ENCODE measurements around the gene TSPAN5.
"Not testable (repeated sequence)": the region's sequence is repeated elsewhere in the genome, so short reads cannot be mapped to it uniquely, and the experiment has no call there.

The TSPAN5 gene

GRCh38 chr4:98482847-98483806 lies 175.3 kb downstream of the TSPAN5 start:
- DNase-seq = no peak

GRCh38 chr4:98482503-98482846 lies 175.9 kb downstream of the TSPAN5 start:
- DNase-seq = no peak

DNA sequence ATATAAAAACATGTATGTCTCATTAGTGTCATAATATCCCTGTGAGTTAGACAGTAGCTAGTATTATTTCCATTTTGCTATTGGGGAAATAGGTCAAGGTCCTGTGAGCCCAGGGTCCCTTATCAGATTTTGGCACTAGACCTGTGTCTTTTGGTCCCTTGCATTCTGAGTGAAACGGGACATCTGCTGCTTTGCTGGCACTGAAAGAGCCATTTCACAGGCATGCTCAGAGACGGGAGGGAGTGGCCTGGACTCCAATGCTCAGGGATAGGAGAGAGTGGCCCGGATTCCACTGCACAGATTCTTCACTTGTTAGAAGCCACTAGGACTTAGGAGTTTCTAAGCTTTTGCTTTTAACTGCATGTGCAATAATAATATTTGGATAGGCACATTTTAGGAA lies 177.2 kb downstream of the TSPAN5 start:
- DNase-seq = no peak

DNA sequence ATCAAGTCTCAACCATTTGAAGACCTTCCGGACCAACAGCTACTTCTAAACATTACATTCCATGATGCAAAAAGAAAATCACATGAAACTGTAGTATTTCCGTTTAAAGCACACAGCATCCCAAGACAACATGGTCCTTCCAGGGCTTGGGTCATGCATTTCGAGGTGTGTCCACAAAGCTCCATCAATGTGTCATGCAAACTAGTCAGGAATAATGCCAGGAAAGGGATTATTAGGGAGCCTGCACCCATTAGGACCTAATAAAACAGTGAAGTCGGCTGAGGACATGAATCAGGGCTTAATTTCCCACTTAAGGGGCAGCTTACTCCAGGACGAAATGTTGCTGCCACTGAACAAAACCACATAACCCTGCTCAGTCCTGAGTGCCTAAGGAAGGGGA lies 177.9 kb downstream of the TSPAN5 start:
- no peak for DNase-seq

GRCh38 chr4:98479590-98479989 lies 178.8 kb downstream of the TSPAN5 start:
- not testable (repeated sequence) for DNase-seq

DNA sequence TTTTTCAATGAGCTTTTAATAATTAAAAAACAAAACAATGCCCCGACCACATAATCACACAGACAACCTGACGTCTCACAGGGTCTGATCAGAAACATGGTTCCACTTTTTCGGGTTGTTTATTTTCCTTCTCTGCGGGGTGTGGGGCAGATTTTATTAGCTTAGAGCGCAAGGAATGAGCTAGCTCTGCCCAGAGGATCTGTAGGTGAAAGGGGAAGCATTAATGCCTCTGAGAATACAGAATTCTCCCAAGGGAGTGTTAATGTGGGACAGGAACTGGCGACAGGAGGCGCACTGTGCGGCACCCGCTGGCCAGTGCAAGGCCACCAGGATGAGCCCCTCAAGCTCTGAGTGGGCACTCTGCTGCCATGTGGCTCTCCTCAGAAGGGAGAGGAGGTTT lies 181.5 kb downstream of the TSPAN5 start:
- DNase-seq = no peak

GRCh38 chr4:98474408-98474844 lies 184.0 kb downstream of the TSPAN5 start:
- no peak for DNase-seq

GRCh38 chr4:98473046-98473445 lies 185.4 kb downstream of the TSPAN5 start:
- DNase-seq = no peak

DNA sequence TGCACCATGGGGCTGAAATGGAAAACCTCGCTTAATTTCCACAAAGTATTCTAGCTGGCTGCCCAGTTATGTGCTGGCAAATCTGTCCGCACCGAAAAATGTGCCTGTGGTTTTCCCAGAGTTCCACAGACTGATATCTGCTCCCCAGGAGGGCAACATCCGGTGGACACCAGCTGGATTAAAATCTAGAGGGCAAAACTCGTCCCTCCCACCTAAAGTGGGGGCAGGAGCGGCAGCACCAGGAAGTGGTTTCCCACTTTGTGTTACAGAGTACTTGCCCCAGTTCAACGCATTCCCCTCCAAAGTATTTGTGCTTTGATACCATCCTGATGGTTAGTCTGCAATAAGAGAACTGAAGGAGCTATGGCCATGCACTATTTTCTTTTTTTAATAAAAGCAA lies 187.6 kb downstream of the TSPAN5 start:
- no peak for DNase-seq

DNA sequence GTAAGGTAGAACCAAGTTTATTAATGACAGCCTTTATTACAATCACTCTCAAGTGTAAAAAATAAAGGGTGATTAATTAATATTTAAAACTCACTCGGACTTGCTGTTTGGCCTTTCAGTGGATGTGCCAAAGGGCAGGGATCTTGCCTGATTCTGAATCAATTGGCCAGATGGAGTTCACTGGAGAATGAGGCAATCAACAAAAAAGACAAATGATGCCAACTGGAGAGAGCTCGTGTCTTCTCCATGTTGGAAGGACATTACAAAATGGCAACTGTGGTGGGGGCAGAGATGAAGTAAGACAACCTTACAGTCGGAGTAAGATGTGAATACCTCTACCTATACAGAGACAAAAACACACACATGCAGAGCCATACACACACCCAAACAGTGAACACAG lies 188.0 kb downstream of the TSPAN5 start:
- DNase-seq = no peak

GRCh38 chr4:98469771-98470170 lies 188.6 kb downstream of the TSPAN5 start:
- DNase-seq = no peak

DNA sequence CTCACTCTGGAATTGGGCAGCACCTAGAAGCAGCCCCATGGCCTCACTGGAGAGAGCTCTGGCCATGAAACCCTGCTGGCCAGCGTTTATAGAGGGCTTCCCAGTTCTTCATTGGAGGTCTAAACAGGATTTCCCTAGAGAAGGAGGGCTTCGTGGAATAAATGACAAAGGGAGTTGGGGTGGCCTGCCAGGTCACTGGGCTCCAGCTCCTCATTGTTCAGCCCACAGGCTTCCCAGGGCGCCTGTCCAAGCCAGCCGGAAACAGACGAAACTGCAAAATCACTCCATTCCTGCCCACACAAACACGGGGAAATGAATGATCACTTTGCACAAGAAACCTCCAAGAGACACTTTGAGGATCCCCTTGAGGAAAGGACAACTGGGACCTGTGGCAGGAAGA lies 189.7 kb downstream of the TSPAN5 start:
- DNase-seq = no peak

DNA sequence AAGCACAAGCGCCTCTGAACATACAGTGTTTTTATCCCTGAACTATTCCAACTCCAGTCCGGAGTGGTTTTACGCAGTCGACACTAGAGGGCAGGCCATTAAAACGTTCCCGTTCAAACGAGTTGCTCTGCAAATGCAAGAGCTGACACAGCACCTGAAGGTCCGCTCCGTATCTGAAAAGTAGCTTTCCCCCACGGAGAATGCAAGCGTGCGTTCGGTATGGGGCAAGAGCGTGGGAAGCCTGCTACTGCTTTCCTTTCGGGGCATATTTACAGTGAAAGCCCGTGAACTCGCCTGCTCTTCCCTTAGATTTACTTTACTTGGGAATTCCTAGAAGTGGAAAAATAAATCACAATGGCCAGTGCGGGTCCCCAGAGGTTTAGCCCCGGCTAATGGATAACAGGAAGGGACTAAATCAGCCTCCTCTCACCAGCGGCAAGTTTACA lies 190.8 kb downstream of the TSPAN5 start:
- peak; percentile 3 for DNase-seq

GRCh38 chr4:98466868-98467599 lies 191.4 kb downstream of the TSPAN5 start:
- DNase-seq = no peak

DNA sequence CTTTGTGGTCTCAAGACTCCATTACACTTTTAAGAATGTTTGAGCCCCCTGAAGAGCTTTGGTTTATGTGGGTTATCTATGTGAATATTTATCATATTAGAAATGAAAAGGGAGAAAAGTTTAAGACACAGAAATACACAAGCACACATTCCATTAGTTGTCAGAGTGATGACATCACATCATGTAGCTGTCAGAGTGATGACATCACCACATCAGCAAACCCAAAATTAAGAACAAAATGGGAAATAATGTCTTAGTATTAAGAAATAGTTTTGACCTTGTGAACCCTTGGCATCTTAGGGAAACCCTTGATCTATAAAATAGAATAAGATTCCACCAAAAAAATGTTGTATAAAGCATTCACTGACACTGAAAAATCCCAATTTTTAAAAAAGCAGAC lies 195.9 kb downstream of the TSPAN5 start:
- no peak for DNase-seq

GRCh38 chr4:98461121-98461865 lies 197.1 kb downstream of the TSPAN5 start:
- DNase-seq = not testable (repeated sequence)

DNA sequence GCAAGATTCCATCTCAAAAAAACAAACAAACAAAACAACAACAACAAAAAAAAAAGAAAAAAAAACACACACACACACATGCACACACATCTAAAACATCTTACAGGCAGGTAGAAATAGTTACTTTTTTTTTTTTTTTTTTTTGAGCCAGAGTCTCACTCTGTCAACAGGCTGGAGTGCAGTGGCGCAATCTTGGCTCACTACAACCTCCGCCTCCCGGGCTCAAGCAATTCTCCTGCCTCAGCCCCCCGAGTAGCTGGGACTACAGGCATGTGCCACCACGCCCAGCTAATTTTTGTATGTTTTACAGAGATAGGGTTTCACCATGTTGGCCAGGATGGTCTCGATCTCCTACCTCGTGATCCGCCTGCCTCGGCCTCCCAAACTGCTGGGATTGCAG lies 201.0 kb downstream of the TSPAN5 start:
- DNase-seq = not testable (repeated sequence)

DNA sequence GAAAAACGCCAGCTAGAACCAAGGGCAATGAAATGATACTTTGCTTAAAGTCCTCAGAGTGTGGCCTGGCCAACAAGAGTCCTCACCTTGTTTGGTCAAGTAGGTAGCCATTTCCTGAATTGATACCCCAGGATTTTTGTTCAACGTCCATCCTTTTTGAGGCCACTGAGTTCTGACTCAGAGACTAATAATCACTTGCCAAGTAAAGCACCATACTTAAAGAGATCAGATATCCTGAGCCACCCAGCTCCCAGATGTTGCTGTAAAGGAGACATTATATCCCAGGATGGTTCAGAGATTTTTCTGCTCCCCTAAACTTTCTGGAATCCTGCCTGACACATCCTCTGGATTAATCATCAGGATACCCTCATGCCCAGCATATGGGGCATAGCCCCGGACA lies 206.3 kb downstream of the TSPAN5 start:
- no peak for DNase-seq

DNA sequence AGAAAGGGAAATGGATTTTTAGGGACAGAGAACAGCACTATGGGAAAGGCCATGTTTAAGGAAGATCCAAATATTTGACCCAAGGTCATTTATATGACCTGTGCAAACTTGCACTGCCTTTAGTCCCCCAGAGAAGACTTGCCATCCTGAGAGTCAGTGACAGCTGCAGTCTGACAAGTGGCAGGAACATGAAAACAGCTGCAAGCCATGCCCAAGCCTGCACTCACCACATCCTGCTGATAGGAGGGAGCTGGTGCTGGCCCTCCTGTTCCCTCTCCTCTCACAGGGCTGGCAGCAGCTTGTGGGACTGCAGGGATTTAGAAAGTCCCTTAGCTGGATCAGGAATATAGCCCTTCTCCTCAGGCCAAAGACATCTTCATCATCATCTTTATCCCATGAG lies 209.5 kb downstream of the TSPAN5 start:
- no peak for DNase-seq

DNA sequence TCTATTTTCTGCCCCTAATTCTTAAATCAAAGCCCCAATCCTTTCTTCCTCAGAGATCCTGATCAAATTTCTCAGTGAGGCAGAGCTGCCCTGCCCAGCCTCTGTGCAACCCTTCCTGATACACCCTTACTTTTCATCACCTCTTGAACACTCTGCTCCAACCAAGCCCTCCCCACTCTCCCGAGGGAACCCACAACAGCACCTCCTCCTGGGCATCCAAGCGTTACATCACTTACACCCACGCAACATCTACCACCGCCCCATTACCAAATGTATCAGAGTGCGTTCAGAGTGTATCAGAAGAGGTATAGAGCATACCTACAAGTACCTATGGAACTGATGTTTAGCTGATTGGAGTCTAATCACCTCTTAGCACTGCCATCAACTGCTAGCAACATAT lies 210.8 kb downstream of the TSPAN5 start:
- no peak for DNase-seq

DNA sequence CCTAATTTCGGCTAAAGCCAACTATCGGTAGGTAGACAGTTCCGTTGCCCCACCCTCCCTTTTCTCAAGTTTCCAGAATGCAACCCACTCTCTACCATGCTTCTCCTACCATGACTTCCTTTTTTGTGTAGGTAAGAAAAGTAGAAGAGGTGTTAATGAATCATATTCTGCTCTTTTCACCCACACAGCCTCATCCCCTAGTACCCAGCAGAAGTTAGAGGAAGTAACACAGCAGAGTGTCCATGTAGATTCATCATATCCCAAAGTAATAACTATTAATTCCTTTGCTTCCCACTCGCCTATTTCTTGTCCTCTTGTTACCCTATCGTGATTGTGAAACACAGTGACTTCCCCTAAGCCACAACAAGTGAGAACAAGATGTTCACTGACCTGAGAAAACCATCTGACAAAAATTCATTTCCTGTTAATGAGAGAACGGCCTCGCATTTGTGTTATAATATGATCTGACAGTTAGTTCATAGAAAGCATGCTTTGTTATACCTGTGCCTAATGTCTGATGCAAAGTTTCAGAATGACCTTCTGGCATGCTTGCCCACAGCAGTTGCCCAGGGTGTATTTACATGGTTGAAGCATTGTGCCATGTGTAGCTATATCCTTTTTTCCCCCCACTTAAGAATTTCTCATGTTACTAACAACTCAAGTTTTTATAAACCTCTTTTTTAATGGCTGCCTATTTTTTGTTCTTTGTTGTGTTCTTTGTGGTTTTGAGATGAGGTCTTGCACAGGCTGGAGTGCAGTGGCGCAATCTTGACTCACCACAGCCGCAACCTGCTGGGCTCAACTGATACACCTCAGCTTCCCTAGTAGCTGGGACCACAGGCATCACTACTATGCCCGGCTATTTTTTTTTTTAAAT lies 211.7 kb downstream of the TSPAN5 start:
- no peak for DNase-seq

GRCh38 chr4:98444371-98444770 lies 214.0 kb downstream of the TSPAN5 start:
- no peak for DNase-seq

Data from GOT3 (cell line).